ENCODE data around the gene RBM47. TPM values are rescaled to one million over a fixed set of nuclear protein-coding genes. Genes with fewer than 3 reads are reported as not detected.
"Not testable (repeated sequence)": the region's sequence is repeated elsewhere in the genome, so short reads cannot be mapped to it uniquely, and the experiment has no call there.

RBM47 gene
- total and polyA plus RNA-seq, 2 donors (not counting 1 experiment from before 2014, with no cell fraction given): 0.14 to 1.8 TPM

GRCh38 chr4:40394236-40394635, 235.4 kb downstream of the RBM47 start:
- no peak for TF ChIP-seq CTCF (conservative IDR thresholded peaks at IDR 0.05 in 1 of 2, IDR thresholded peaks at IDR 0.05 in 1 of 2; ENCODE audit: low read depth in 1 of 2, low read length in 2 of 2)
- no peak for TF ChIP-seq EZH2 (IDR thresholded peaks at IDR 0.05; ENCODE audit: low read length, missing control alignments)
- H3K36me3 ChIP-seq (ENCODE audit: control insufficient read depth, insufficient read depth, low read length): no peaks in the 10 kb centered on the region

GRCh38 chr4:40392241-40392640, 237.4 kb downstream of the RBM47 start:
- not testable (repeated sequence) for DNase-seq (ENCODE audit: low read depth in 2 of 2); H2AFZ ChIP-seq (ENCODE audit: low read length); H4K20me1 ChIP-seq (ENCODE audit: control insufficient read depth, extremely low read depth, insufficient read depth, low read length); H3K4me1 ChIP-seq (ENCODE audit: control insufficient read depth, extremely low read depth, insufficient read depth, low read length); H3K9ac ChIP-seq (ENCODE audit: insufficient read depth, low read length); H3K27me3 ChIP-seq (ENCODE audit: control insufficient read depth, insufficient read depth, low read length); H3K4me2 ChIP-seq (ENCODE audit: extremely low read depth, insufficient read depth, low read length); H3K27ac ChIP-seq (ENCODE audit: insufficient read depth, low read length); H3K4me3 ChIP-seq (replicated peaks in 1 of 4; ENCODE audit: control extremely low read depth in 1 of 4, insufficient read depth in 1 of 4, low read depth in 3 of 4, low read length in 4 of 4); H3K36me3 ChIP-seq (ENCODE audit: control insufficient read depth, insufficient read depth, low read length); H3K79me2 ChIP-seq (ENCODE audit: control insufficient read depth, insufficient read depth, low read length); H3K9me3 ChIP-seq (ENCODE audit: control insufficient read depth, insufficient read depth, low read depth, low read length)

More at GRCh38 chr4:40394236-40394635, 235.4 kb downstream of the RBM47 start:
- Histone ChIP-seq H3K9ac (ENCODE audit: insufficient read depth, low read length) (no peak overlapping the region), H2AFZ (ENCODE audit: low read length) (no peak overlapping the region), H3K27me3 (ENCODE audit: control insufficient read depth, insufficient read depth, low read length) (peaks cover 4% of the 10 kb centered on the region), H4K20me1 (ENCODE audit: control insufficient read depth, extremely low read depth, insufficient read depth, low read length) (no peaks in the 10 kb centered on the region), H3K79me2 (ENCODE audit: control insufficient read depth, insufficient read depth, low read length) (no peaks in the 10 kb centered on the region), H3K27ac (ENCODE audit: insufficient read depth, low read length) (no peak overlapping the region), H3K4me1 (ENCODE audit: control insufficient read depth, extremely low read depth, insufficient read depth, low read length) (no peaks in the 10 kb centered on the region), H3K9me3 (ENCODE audit: control insufficient read depth, insufficient read depth, low read depth, low read length) (no peaks in the 10 kb centered on the region), H3K4me3 (replicated peaks in 1 of 4; ENCODE audit: control extremely low read depth in 1 of 4, insufficient read depth in 1 of 4, low read depth in 3 of 4, low read length in 4 of 4) (no peak overlapping the region), H3K4me2 (ENCODE audit: extremely low read depth, insufficient read depth, low read length) (no peak overlapping the region)
- DNase-seq (ENCODE audit: low read depth in 2 of 2): no peak

- DNase-seq (ENCODE audit: low read depth in 2 of 2): no peak
- no peaks in the 10 kb centered on the region for H3K4me1 ChIP-seq (ENCODE audit: control insufficient read depth, extremely low read depth, insufficient read depth, low read length)
- no peaks in the 10 kb centered on the region for H3K27me3 ChIP-seq (ENCODE audit: control insufficient read depth, insufficient read depth, low read length)
- no peak overlapping the region for H3K4me2 ChIP-seq (ENCODE audit: extremely low read depth, insufficient read depth, low read length)
- H3K9me3 ChIP-seq (ENCODE audit: control insufficient read depth, insufficient read depth, low read depth, low read length): no peaks in the 10 kb centered on the region
- H3K27ac ChIP-seq (ENCODE audit: insufficient read depth, low read length): no peak overlapping the region
- no peaks in the 10 kb centered on the region for H4K20me1 ChIP-seq (ENCODE audit: control insufficient read depth, extremely low read depth, insufficient read depth, low read length)
- TF ChIP-seq EZH2 (IDR thresholded peaks at IDR 0.05; ENCODE audit: low read length, missing control alignments): no peak
- no peak for TF ChIP-seq CTCF (conservative IDR thresholded peaks at IDR 0.05 in 1 of 2, IDR thresholded peaks at IDR 0.05 in 1 of 2; ENCODE audit: low read depth in 1 of 2, low read length in 2 of 2)
- no peak overlapping the region for H2AFZ ChIP-seq (ENCODE audit: low read length)
- no peak overlapping the region for H3K4me3 ChIP-seq (replicated peaks in 1 of 4; ENCODE audit: control extremely low read depth in 1 of 4, insufficient read depth in 1 of 4, low read depth in 3 of 4, low read length in 4 of 4)
- H3K36me3 ChIP-seq (ENCODE audit: control insufficient read depth, insufficient read depth, low read length): no peaks in the 10 kb centered on the region
- no peaks in the 10 kb centered on the region for H3K79me2 ChIP-seq (ENCODE audit: control insufficient read depth, insufficient read depth, low read length)
- no peak overlapping the region for H3K9ac ChIP-seq (ENCODE audit: insufficient read depth, low read length)
Measured at GRCh38 chr4:40389986-40390385, 239.7 kb downstream of the RBM47 start.
